Activated CD4-positive, CD25-positive, alpha-beta regulatory T cell treated with anti-CD3 and anti-CD28 coated beads, Interleukin-2, amount 50 U/mL, for 16 hours (primary cell): ENCODE results near the gene NLRP11.
"Not testable (repeated sequence)": the region's sequence is repeated elsewhere in the genome, so short reads cannot be mapped to it uniquely, and the experiment has no call there.

ENCODE experiments used
- DNase-seq: peaks from one replicate; pipeline ENCODE4 v3.0.0-alpha.2; 2020; ENCODE audit warnings: low read depth, low spot score

Gene NLRP11

GRCh38 chr19:55778331-55778730, 53.5 kb downstream of the NLRP11 start:
- DNase-seq = no peak

GRCh38 chr19:55777528-55777927, 54.3 kb downstream of the NLRP11 start:
- no peak for DNase-seq

- DNase-seq = not testable (repeated sequence)
These were observed 62.2 kb downstream of the NLRP11 start for GRCh38 chr19:55769632-55770031.

GRCh38 chr19:55768818-55769217, 63.0 kb downstream of the NLRP11 start, which contains the start of gene RFPL4AL1:
TSS of gene RFPL4AL1 (plus strand) at chr19:55769118. CDS start at chr19:55771805, 2,687 bp downstream.
- not testable (repeated sequence) for DNase-seq

GRCh38 chr19:55766466-55766865, 65.3 kb downstream of the NLRP11 start:
- DNase-seq = no peak

- not testable (repeated sequence) for DNase-seq
These were observed 73.0 kb downstream of the NLRP11 start, which contains the start of gene RFPL4A for GRCh38 chr19:55758797-55759196. TSS of gene RFPL4A (plus strand) at chr19:55759097. CDS start at chr19:55761801, 2,704 bp downstream.

GRCh38 chr19:55756808-55757207, 75.0 kb downstream of the NLRP11 start:
- DNase-seq = not testable (repeated sequence)

GRCh38 chr19:55753401-55753800, 78.4 kb downstream of the NLRP11 start:
- no peak for DNase-seq

GRCh38 chr19:55750715-55751114, 81.1 kb downstream of the NLRP11 start:
- DNase-seq = no peak

GRCh38 chr19:55738302-55738701, 93.5 kb downstream of the NLRP11 start, which contains the start of gene NLRP9:
TSS of gene NLRP9 (minus strand) at chr19:55738402. CDS start at chr19:55738374, 28 bp downstream.
- DNase-seq = no peak
